AG10803 (cell line): ENCODE data around the gene MAP1LC3C.

Experiments
- DNase-seq: peaks from one replicate; pipeline ENCODE4 v3.0.0; 2010; ENCODE audit warnings: low read depth
- H3K4me3 ChIP-seq: 2 replicates; pipeline ENCODE4 v1.5.1; 2011; ENCODE audit warnings: mild to moderate bottlenecking, low read length, control low read depth
- TF ChIP-seq, protein P1 (sequence below): conservative IDR thresholded peaks from 2 replicates; pipeline ENCODE4 v1.5.1; 2011; ENCODE audit warnings: mild to moderate bottlenecking, low read length, control low read depth, inconsistent platforms

The MAP1LC3C gene

GRCh38 chr1:242019018-242019417 lies 20.1 kb upstream of the MAP1LC3C start:
- TF ChIP-seq, protein P1, sequence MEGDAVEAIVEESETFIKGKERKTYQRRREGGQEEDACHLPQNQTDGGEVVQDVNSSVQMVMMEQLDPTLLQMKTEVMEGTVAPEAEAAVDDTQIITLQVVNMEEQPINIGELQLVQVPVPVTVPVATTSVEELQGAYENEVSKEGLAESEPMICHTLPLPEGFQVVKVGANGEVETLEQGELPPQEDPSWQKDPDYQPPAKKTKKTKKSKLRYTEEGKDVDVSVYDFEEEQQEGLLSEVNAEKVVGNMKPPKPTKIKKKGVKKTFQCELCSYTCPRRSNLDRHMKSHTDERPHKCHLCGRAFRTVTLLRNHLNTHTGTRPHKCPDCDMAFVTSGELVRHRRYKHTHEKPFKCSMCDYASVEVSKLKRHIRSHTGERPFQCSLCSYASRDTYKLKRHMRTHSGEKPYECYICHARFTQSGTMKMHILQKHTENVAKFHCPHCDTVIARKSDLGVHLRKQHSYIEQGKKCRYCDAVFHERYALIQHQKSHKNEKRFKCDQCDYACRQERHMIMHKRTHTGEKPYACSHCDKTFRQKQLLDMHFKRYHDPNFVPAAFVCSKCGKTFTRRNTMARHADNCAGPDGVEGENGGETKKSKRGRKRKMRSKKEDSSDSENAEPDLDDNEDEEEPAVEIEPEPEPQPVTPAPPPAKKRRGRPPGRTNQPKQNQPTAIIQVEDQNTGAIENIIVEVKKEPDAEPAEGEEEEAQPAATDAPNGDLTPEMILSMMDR: no peak
- DNase-seq: no peak

DNA sequence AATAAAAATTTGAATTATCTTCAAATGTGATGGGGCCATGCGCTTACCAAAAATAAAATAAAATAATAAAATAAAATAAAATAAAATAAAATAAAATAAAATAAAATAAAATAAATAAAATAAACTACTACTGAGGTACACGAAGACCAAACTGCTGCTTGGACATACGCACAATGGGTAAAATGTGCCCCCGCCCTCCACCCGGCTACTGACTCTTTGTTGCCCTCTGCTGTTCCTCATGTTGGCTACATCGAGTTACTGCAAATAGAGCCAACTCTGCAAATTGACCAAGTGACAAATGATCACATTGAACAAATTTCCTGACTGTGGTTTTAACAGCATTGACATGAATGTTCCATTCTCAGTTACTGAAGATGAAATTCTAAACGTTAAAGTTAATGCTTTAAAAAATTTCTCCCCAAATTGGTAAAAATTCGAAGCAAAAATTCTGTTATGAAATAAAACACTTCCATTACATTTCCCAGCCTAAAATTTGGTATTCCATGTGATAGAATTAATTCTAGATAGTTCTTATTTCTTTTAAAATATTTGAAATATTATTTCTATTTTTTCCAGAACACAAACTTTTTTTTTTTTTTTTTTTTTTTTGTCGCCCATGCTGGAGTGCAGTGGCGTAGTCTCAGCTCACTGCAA lies 18.8 kb upstream of the MAP1LC3C start:
- peak; percentile 54 for DNase-seq
- H3K4me3 ChIP-seq: no peak overlapping the region
- TF ChIP-seq, protein P1: peak; percentile 84

More at GRCh38 chr1:242019018-242019417, 20.1 kb upstream of the MAP1LC3C start:
- no peak overlapping the region for H3K4me3 ChIP-seq

DNA sequence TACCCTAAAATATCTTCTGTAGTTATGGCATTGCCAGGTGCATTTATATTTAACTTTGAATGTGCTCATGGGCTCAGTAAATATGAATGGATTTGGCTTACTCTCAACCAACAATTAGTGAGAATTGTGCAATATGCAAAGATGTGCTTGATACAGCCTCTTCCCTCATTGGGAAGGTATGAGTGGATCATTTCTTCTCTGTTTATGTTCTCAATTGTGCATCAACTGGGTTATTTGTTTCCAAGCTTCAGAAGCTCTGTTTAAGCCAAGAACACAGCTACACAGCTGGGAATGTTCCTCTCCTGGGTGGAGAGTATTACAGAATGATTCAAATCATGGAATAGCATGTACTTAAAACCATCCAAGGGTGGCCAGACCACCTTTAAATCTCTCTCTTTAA lies 17.6 kb upstream of the MAP1LC3C start:
- no peak overlapping the region for H3K4me3 ChIP-seq
- TF ChIP-seq, protein P1: no peak
- DNase-seq: no peak

DNA sequence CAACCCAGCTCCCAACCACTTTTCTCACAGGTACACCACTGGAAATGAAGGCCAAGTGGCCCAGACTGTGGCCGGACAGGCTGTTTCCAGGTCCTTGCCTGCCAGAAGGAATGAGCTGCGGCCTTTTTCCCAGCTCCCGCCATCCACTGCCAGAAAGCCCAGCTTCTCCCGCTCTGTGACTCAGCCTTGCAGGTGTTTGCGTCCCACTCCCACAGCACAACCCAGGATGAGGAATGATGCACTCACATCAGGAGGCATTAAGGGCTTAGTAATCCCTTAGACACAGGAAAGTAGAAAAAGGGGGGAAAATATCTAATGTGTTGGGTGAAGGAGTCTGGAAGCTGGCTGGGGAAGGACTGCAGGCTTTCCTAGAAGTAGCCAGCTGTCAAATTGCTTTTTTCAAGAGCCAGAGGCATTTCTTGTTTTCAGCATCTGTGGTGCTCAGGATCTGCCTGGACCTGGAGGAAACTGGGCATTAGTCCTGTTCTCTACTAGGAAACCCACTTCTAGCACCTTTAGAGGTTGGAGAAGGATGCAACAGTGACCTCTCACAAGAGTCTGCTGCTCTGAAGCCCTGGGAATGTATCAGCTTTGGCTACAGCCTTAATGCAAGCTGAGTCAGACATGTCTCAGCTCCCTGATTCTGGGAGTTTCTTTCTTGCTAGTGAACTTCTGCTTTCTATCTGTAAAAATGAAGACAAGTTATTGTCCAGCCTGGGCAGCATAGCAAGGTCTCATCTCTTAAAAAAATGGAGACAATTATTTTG lies 13.2 kb upstream of the MAP1LC3C start:
- H3K4me3 ChIP-seq: no peak overlapping the region
- TF ChIP-seq, protein P1: no peak
- DNase-seq: peak; percentile 34

- no peak overlapping the region for H3K4me3 ChIP-seq
- peak; percentile 73 for DNase-seq
- TF ChIP-seq, protein P1: no peak
Observed at GRCh38 chr1:242008826-242009495, 10.1 kb upstream of the MAP1LC3C start.

GRCh38 chr1:242006976-242007375 lies 8.1 kb upstream of the MAP1LC3C start:
- peak; percentile 41 for DNase-seq
- TF ChIP-seq, protein P1: no peak
- no peak overlapping the region for H3K4me3 ChIP-seq
